PFSK-1 (cell line): ENCODE results near the gene CPNE9.

ENCODE experiments used
- FOXP2 ChIP-seq: optimal IDR thresholded peaks from 2 replicates; pipeline ENCODE3; 2011; ENCODE audit warnings: borderline replicate concordance, control low read depth, inconsistent platforms; ENCODE audit not compliant: insufficient read depth; ENCODE audit errors: extremely low read length, extremely low read depth
- POLR2AphosphoS5 ChIP-seq: IDR thresholded peaks from 2 replicates; pipeline ENCODE4 v1.6.1; 2012; ENCODE audit warnings: low read depth, mild to moderate bottlenecking, control low read depth, low read length, moderate library complexity
- REST ChIP-seq, 2 experiments: IDR thresholded peaks; 2 replicates each; pipeline versions ENCODE4 v1.6.1 to v1.8.0; 2011 to 2012; ENCODE audit warnings: low read depth in 2 of 2, low read length in 2 of 2, control low read depth in 1 of 2, inconsistent platforms in 1 of 2, mild to moderate bottlenecking in 1 of 2, moderate library complexity in 1 of 2; ENCODE audit not compliant: insufficient read depth in 1 of 2

- TF ChIP-seq POLR2AphosphoS5 (no peak), FOXP2 (no peak), REST (IDR thresholded peaks at IDR 0.05; ENCODE audit: insufficient read depth in 1 of 2, low read depth in 2 of 2, low read length in 2 of 2) (no peak)
Measured at GRCh38 chr3:9690451-9691450, 12.9 kb upstream of the CPNE9 start.
